Rectal smooth muscle tissue (tissue), 1 donor: ENCODE data around the gene CLCNKB.
"Not testable (repeated sequence)": the region's sequence is repeated elsewhere in the genome, so short reads cannot be mapped to it uniquely, and the experiment has no call there.

ENCODE experiments used
- H3K27ac ChIP-seq: one replicate; pipeline ENCODE4 v1.7.0; 2013; ENCODE audit warnings: low read depth, low read length, inconsistent platforms
- H3K27me3 ChIP-seq: one replicate; pipeline ENCODE4 v1.7.0; 2013; ENCODE audit warnings: low read length; ENCODE audit not compliant: control insufficient read depth, insufficient read depth
- H3K36me3 ChIP-seq: one replicate; pipeline ENCODE4 v1.7.0; 2013; ENCODE audit warnings: low read length; ENCODE audit not compliant: control insufficient read depth, insufficient read depth
- H3K4me1 ChIP-seq: one replicate; pipeline ENCODE4 v1.7.0; 2013; ENCODE audit warnings: low read length; ENCODE audit not compliant: control insufficient read depth, insufficient read depth
- H3K4me3 ChIP-seq: one replicate; pipeline ENCODE4 v1.7.0; 2013; ENCODE audit warnings: low read length
- H3K9ac ChIP-seq: one replicate; pipeline ENCODE4 v1.7.0; 2013; ENCODE audit warnings: low read length

CLCNKB gene

GRCh38 chr1:16043521-16043920 lies at the start of gene CLCNKB:
Gene CLCNKB, plus strand, starts transcription at chr1:16043782. Its CDS starts 711 bp downstream, at chr1:16044493.
- Histone ChIP-seq H3K27me3 (no peaks in the 10 kb centered on the region), H3K27ac (no peak within 1 kb of the TSS), H3K36me3 (no peaks in the 10 kb centered on the region), H3K9ac (no peak within 1 kb of the TSS), H3K4me1 (no peaks in the 10 kb centered on the region), H3K4me3 (no peak within 1 kb of the TSS)

GRCh38 chr1:15994081-15994480 lies 49.5 kb upstream of the CLCNKB start:
- H3K27ac ChIP-seq, result no peak overlapping the region
- no peak overlapping the region for H3K9ac ChIP-seq
- no peaks in the 10 kb centered on the region for H3K36me3 ChIP-seq
- H3K27me3 ChIP-seq, result no peaks in the 10 kb centered on the region
- no peak overlapping the region for H3K4me3 ChIP-seq
- no peaks in the 10 kb centered on the region for H3K4me1 ChIP-seq

GRCh38 chr1:15994590-15995351 lies 48.8 kb upstream of the CLCNKB start:
- H3K27ac ChIP-seq, result no peak overlapping the region
- no peaks in the 10 kb centered on the region for H3K36me3 ChIP-seq
- no peaks in the 10 kb centered on the region for H3K27me3 ChIP-seq
- H3K9ac ChIP-seq, result no peak overlapping the region
- no peaks in the 10 kb centered on the region for H3K4me1 ChIP-seq
- H3K4me3 ChIP-seq, result no peak overlapping the region

- no peaks in the 10 kb centered on the region for H3K27me3 ChIP-seq
- no peak overlapping the region for H3K27ac ChIP-seq
- H3K9ac ChIP-seq, result no peak overlapping the region
- H3K4me1 ChIP-seq, result no peaks in the 10 kb centered on the region
- no peak overlapping the region for H3K4me3 ChIP-seq
- no peaks in the 10 kb centered on the region for H3K36me3 ChIP-seq
These were observed 46.5 kb upstream of the CLCNKB start for GRCh38 chr1:15997076-15997585.

- H3K4me1 ChIP-seq, result no peaks in the 10 kb centered on the region
- no peak overlapping the region for H3K4me3 ChIP-seq
- H3K36me3 ChIP-seq, result no peaks in the 10 kb centered on the region
These were observed 45.8 kb upstream of the CLCNKB start for GRCh38 chr1:15997637-15998280.

GRCh38 chr1:15998929-15999328 lies 44.7 kb upstream of the CLCNKB start:
- Histone ChIP-seq H3K27me3 (no peaks in the 10 kb centered on the region), H3K27ac (no peak overlapping the region), H3K4me1 (no peaks in the 10 kb centered on the region), H3K4me3 (no peak overlapping the region), H3K9ac (no peak overlapping the region), H3K36me3 (no peaks in the 10 kb centered on the region)

More at GRCh38 chr1:15997637-15998280, 45.8 kb upstream of the CLCNKB start:
- H3K9ac ChIP-seq, result no peak overlapping the region
- no peak overlapping the region for H3K27ac ChIP-seq
- no peaks in the 10 kb centered on the region for H3K27me3 ChIP-seq

- H3K4me3 ChIP-seq, H3K27ac ChIP-seq, H3K36me3 ChIP-seq, H3K4me1 ChIP-seq, H3K27me3 ChIP-seq, H3K9ac ChIP-seq: not testable (repeated sequence)
These were observed 42.3 kb upstream of the CLCNKB start for GRCh38 chr1:16001274-16001673.

GRCh38 chr1:16005597-16005996 lies 38.0 kb upstream of the CLCNKB start:
- no peak overlapping the region for H3K27ac ChIP-seq
- H3K4me3 ChIP-seq, result no peak overlapping the region

GRCh38 chr1:16006010-16006409 lies 37.6 kb upstream of the CLCNKB start:
- Histone ChIP-seq H3K9ac (no peak overlapping the region), H3K27me3 (no peaks in the 10 kb centered on the region), H3K4me3 (no peak overlapping the region)

More at GRCh38 chr1:16005597-16005996, 38.0 kb upstream of the CLCNKB start:
- Histone ChIP-seq H3K4me1 (peaks cover 2% of the 10 kb centered on the region), H3K36me3 (no peaks in the 10 kb centered on the region), H3K9ac (no peak overlapping the region), H3K27me3 (no peaks in the 10 kb centered on the region)

GRCh38 chr1:16006552-16007485 lies 36.8 kb upstream of the CLCNKB start:
- peaks cover 2% of the 10 kb centered on the region for H3K4me1 ChIP-seq
- no peak overlapping the region for H3K9ac ChIP-seq
- no peaks in the 10 kb centered on the region for H3K36me3 ChIP-seq
- H3K4me3 ChIP-seq, result no peak overlapping the region
- no peak overlapping the region for H3K27ac ChIP-seq
- H3K27me3 ChIP-seq, result no peaks in the 10 kb centered on the region

More at GRCh38 chr1:16006010-16006409, 37.6 kb upstream of the CLCNKB start:
- H3K36me3 ChIP-seq, result no peaks in the 10 kb centered on the region
- H3K4me1 ChIP-seq, result peaks cover 2% of the 10 kb centered on the region
- no peak overlapping the region for H3K27ac ChIP-seq

- Histone ChIP-seq H3K27ac (no peak overlapping the region), H3K27me3 (no peaks in the 10 kb centered on the region), H3K9ac (no peak overlapping the region), H3K36me3 (no peaks in the 10 kb centered on the region), H3K4me3 (no peak overlapping the region), H3K4me1 (peaks cover 5% of the 10 kb centered on the region)
These were observed 35.8 kb upstream of the CLCNKB start for GRCh38 chr1:16007671-16008341.
